ENCODE data around the gene CHST13. TPM values are rescaled to one million over a fixed set of nuclear protein-coding genes. Genes with fewer than 3 reads are reported as not detected.

Gene CHST13
- total and polyA plus RNA-seq, 2 donors (not counting 3 experiments of a cell fraction or from before 2014, with no cell fraction given): 0.04 TPM; not detected in 1

DNA sequence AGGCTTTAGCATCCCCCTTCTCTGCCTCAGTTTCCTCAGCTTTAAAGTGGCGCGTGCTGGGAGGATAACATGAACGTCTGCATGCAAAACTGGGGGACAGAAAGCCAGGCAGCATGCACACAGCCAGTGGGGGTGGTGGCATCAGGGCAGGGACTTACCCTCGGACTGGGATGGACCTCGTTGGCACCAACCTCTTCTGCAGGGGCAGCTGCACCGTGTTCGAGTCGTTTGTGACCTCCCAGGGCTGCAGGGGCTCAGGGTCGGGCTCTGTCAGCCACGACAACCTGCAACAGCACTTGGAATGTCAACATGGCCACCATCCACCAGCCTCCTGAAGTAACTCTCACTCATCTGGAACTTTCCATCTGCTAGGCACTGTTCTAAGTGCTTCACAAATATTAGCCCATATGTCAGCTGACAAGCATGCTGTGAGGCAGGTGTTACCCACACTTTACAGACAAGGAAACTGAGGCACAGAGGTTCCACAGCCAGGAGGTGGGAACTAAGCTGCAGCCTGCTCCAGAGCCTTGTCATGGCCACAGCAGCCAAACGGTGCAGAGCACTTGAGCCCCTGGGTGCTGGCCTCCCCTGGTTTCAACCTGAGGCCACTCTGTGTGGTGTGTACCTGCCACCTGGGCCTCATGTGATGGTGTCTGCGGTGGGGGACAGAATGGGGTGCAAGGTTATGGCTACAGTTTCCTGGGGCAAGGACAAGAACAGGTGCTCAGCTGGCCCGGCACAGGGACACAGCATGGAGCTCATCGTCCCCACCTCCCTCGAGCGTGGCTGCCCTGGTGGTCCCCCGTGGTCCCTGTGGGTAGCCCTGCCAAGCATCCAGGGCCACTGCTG, 28.1 kb downstream of the CHST13 start:
- DNase-seq (ENCODE audit: low read depth, low spot score) (no peak), FAIRE-seq (no peak)
- dilution Hi-C loops (cut with MboI; ENCODE audit: extremely low pct_ligation_motif_present, low sequenced_read_pairs) (no loop called here), intact Hi-C loops (cut with micrococcal nuclease) (no loop called here)
- Histone ChIP-seq H3K4me3 (replicated peaks in 1 of 3; ENCODE audit: insufficient read depth in 1 of 3, low read depth in 1 of 3, low read length in 3 of 3) (no peak overlapping the region), H3K79me2 (ENCODE audit: control insufficient read depth, insufficient read depth, low read length) (no peaks in the 10 kb centered on the region), H3K4me1 (ENCODE audit: control insufficient read depth, extremely low read depth, insufficient read depth, low read length) (no peaks in the 10 kb centered on the region), H3K9me1 (replicated peaks; ENCODE audit: control insufficient read depth, extremely low read depth, insufficient read depth, low read length) (no peaks in the 10 kb centered on the region), H2AFZ (ENCODE audit: low read depth, low read length) (no peak overlapping the region), H3K9me3 (replicated peaks; ENCODE audit: control insufficient read depth, insufficient read depth, low read length) (no peaks in the 10 kb centered on the region), H4K20me1 (replicated peaks; ENCODE audit: control insufficient read depth, extremely low read depth, insufficient read depth, low read length) (no peaks in the 10 kb centered on the region), H3K36me3 (ENCODE audit: control insufficient read depth in 2 of 2, extremely low read depth in 1 of 2, insufficient read depth in 2 of 2, low read length in 2 of 2) (no peaks in the 10 kb centered on the region), H3K27ac (ENCODE audit: insufficient read depth, low read depth, low read length) (no peak overlapping the region), H3K27me3 (ENCODE audit: control insufficient read depth in 2 of 2, insufficient read depth in 2 of 2, low read length in 2 of 2) (peaks cover 0 to 2% of the 10 kb centered on the region in 2 experiments), H3K4me2 (ENCODE audit: insufficient read depth, low read length) (no peak overlapping the region), H3K9ac (replicated peaks; ENCODE audit: extremely low read depth, insufficient read depth, low read length) (no peak overlapping the region)
- CTCF ChIA-PET: interaction anchor here (1.1 kb wide), 1 partner anchor 29 kb away, joined by 3 read pairs; no protein-coding TSS in a partner anchor
- BruUV-seq (replicated peaks): no TSS peak
- TF ChIP-seq POLR2A (IDR thresholded peaks at IDR 0.05; ENCODE audit: low read depth, low read length) (no peak), GATA2 (IDR thresholded peaks at IDR 0.05; ENCODE audit: insufficient read depth, insufficient read length, low read depth, low read length) (no peak), EZH2 (IDR thresholded peaks at IDR 0.05; ENCODE audit: borderline replicate concordance, low read depth, low read length, severe bottlenecking) (no peak), JUN (IDR thresholded peaks at IDR 0.05; ENCODE audit: borderline replicate concordance, insufficient read depth, insufficient read length, low read depth) (no peak), MYC (IDR thresholded peaks at IDR 0.05; ENCODE audit: low read depth, low read length) (no peak), POLR2AphosphoS5 (IDR thresholded peaks at IDR 0.05; ENCODE audit: insufficient read depth, low read depth, low read length) (no peak), FOS (IDR thresholded peaks at IDR 0.05; ENCODE audit: borderline replicate concordance, insufficient read depth, low read length) (no peak)
- TF ChIP-seq, protein P1, sequence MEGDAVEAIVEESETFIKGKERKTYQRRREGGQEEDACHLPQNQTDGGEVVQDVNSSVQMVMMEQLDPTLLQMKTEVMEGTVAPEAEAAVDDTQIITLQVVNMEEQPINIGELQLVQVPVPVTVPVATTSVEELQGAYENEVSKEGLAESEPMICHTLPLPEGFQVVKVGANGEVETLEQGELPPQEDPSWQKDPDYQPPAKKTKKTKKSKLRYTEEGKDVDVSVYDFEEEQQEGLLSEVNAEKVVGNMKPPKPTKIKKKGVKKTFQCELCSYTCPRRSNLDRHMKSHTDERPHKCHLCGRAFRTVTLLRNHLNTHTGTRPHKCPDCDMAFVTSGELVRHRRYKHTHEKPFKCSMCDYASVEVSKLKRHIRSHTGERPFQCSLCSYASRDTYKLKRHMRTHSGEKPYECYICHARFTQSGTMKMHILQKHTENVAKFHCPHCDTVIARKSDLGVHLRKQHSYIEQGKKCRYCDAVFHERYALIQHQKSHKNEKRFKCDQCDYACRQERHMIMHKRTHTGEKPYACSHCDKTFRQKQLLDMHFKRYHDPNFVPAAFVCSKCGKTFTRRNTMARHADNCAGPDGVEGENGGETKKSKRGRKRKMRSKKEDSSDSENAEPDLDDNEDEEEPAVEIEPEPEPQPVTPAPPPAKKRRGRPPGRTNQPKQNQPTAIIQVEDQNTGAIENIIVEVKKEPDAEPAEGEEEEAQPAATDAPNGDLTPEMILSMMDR (IDR thresholded peaks at IDR 0.05; ENCODE audit: extremely low read depth in 1 of 2, insufficient read depth in 1 of 2, low read depth in 1 of 2, low read length in 2 of 2): no peak
- TF ChIP-seq, protein P2, sequence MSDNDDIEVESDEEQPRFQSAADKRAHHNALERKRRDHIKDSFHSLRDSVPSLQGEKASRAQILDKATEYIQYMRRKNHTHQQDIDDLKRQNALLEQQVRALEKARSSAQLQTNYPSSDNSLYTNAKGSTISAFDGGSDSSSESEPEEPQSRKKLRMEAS (IDR thresholded peaks at IDR 0.05; ENCODE audit: insufficient read depth, insufficient read length): no peak
- POLR2A ChIA-PET: no interaction called here

All from endothelial cell of umbilical vein (primary cell).